GM21381 (cell line): ENCODE measurements around the gene C9orf43.

ENCODE experiments used
- ATAC-seq: cut with Tn5 transposase; IDR thresholded peaks from one replicate; pipeline ENCODE4 v1.9.1; 2021; ENCODE audit warnings: mild to moderate bottlenecking, moderate library complexity; ENCODE audit not compliant: unreplicated experiment

The C9orf43 gene

GRCh38 chr9:113464286-113464660 lies 53.7 kb downstream of the C9orf43 start:
- no peak for ATAC-seq

GRCh38 chr9:113465599-113466140 lies 55.1 kb downstream of the C9orf43 start:
- ATAC-seq = no peak

- no peak for ATAC-seq
These were observed 56.6 kb downstream of the C9orf43 start for GRCh38 chr9:113467183-113467582.

- no peak for ATAC-seq
These were observed 58.3 kb downstream of the C9orf43 start for GRCh38 chr9:113468716-113469448.

GRCh38 chr9:113471143-113471542 lies 60.6 kb downstream of the C9orf43 start:
- ATAC-seq = no peak

GRCh38 chr9:113471566-113471965 lies 61.0 kb downstream of the C9orf43 start:
- ATAC-seq = no peak

GRCh38 chr9:113472199-113472598 lies 61.7 kb downstream of the C9orf43 start:
- ATAC-seq = no peak

GRCh38 chr9:113474360-113475028 lies 63.9 kb downstream of the C9orf43 start:
- no peak for ATAC-seq

GRCh38 chr9:113475031-113475430 lies 64.5 kb downstream of the C9orf43 start:
- ATAC-seq = no peak

- ATAC-seq = no peak
These were observed 65.4 kb downstream of the C9orf43 start for GRCh38 chr9:113475992-113476391.

- no peak for ATAC-seq
These were observed 66.0 kb downstream of the C9orf43 start for GRCh38 chr9:113476511-113476916.

- no peak for ATAC-seq
These were observed 66.5 kb downstream of the C9orf43 start for GRCh38 chr9:113477058-113477457.

- no peak for ATAC-seq
These were observed 67.1 kb downstream of the C9orf43 start for GRCh38 chr9:113477661-113478060.

GRCh38 chr9:113479174-113479621 lies 68.7 kb downstream of the C9orf43 start:
- no peak for ATAC-seq
